ENCODE data around the gene APOB. TPM values are rescaled to one million over a fixed set of nuclear protein-coding genes. Genes with fewer than 3 reads are reported as not detected.

APOB gene
- total RNA-seq, 1 donor from 2014 or later = under 0.01 TPM

DNA sequence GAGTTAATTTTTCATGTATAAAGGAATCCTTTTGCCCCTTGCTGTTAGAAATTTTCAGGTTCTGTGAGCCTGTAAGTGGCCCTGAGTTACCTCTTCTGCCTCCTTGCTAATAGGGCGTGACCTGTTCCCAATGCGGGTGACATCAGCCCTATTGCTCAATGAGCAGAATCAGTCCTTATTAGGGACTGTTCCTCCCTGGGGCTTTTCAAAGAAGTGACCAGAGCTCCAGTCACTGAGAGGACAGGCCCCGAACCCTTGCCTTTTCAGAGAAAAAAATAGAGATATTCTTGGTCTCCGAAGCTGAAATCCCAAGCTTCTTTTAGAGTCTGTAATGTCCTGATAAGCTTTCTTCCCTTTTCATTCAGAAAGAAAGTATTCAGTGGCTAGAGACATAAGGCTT lies 8.2 kb upstream of the APOB start:
- no peaks in the 10 kb centered on the region for H3K27me3 ChIP-seq (ENCODE audit: control insufficient read depth, insufficient read depth, low read length)

DNA sequence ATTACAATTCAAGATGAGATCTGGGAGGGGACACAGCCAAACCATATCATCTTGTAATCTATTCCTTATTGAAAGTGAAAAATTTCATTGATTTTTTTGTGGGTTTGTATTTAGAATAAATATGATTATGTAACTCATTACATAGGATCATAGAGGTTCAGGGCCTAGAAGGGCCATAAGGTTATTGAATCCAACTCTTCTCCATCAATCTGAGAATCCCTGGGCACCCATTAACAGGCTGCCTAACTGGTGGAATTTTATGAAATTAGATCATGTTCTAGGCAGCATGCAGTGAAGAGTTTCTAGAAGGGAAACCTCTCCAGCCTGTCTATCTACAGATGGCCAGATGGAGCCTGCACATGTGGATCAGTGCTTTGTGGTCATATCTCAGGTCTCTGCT lies 6.3 kb upstream of the APOB start:
- TF ChIP-seq, protein P1, sequence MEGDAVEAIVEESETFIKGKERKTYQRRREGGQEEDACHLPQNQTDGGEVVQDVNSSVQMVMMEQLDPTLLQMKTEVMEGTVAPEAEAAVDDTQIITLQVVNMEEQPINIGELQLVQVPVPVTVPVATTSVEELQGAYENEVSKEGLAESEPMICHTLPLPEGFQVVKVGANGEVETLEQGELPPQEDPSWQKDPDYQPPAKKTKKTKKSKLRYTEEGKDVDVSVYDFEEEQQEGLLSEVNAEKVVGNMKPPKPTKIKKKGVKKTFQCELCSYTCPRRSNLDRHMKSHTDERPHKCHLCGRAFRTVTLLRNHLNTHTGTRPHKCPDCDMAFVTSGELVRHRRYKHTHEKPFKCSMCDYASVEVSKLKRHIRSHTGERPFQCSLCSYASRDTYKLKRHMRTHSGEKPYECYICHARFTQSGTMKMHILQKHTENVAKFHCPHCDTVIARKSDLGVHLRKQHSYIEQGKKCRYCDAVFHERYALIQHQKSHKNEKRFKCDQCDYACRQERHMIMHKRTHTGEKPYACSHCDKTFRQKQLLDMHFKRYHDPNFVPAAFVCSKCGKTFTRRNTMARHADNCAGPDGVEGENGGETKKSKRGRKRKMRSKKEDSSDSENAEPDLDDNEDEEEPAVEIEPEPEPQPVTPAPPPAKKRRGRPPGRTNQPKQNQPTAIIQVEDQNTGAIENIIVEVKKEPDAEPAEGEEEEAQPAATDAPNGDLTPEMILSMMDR (IDR thresholded peaks at IDR 0.05; ENCODE audit: insufficient read depth, low read length, severe bottlenecking) = no peak
- Histone ChIP-seq H3K4me3 (ENCODE audit: low read depth, low read length) (no peak overlapping the region), H3K36me3 (ENCODE audit: control insufficient read depth, insufficient read depth, low read length) (no peaks in the 10 kb centered on the region), H3K27me3 (ENCODE audit: control insufficient read depth, insufficient read depth, low read length) (no peaks in the 10 kb centered on the region)
- DNase-seq (ENCODE audit: low read depth) (no peak), FAIRE-seq (no peak)

More for the DNA sequence above, 8.2 kb upstream of the APOB start:
- DNase-seq (ENCODE audit: low read depth) (peak; percentile 6), FAIRE-seq (no peak)
- Histone ChIP-seq H3K4me3 (ENCODE audit: low read depth, low read length) (no peak overlapping the region), H3K36me3 (ENCODE audit: control insufficient read depth, insufficient read depth, low read length) (no peaks in the 10 kb centered on the region)
- TF ChIP-seq, protein P1 (IDR thresholded peaks at IDR 0.05; ENCODE audit: insufficient read depth, low read length, severe bottlenecking) = no peak

DNA sequence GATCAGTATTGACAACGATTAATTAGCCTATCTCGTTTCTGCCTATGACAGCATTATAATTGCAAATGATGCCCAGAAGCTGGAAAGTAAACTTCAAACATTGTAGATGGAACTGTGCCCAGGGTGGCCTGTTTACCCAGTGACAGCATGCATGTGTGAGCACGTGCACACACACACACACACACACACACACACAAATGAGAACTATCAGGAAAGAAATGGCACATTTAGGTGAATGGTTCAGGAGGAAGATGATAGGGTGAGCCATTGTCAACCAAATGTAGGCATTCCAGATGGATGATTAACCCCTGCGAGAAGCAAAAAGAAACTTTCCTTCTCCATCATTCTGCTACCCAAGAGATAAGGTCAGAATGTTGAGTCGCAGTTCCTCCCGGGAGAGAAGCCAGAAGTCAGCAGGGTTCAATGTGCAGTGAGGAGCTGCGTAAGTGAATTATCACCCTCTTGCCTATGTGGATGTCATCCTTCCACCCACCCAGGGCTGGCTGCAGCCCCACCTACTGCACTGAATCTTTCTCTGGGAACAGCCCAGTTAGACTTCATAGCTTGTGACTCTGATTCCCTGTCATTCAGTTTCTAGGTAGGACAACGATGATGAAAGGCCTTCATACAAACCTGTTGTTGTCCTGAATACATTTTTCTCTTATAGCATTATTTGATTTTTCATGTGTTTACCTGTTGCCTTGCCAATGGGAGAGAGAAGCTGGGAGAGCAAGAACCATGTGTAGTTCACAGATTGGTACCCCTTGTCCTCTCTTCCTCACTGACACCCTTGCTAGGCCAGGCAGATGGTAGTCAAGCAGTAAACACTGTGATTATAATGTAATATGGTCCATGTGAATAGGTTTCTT lies 3.5 kb upstream of the APOB start:
- TF ChIP-seq, protein P1 (IDR thresholded peaks at IDR 0.05; ENCODE audit: insufficient read depth, low read length, severe bottlenecking) = no peak
- FAIRE-seq = no peak
- Histone ChIP-seq H3K27me3 (ENCODE audit: control insufficient read depth, insufficient read depth, low read length) (peaks cover 6% of the 10 kb centered on the region), H3K36me3 (ENCODE audit: control insufficient read depth, insufficient read depth, low read length) (no peaks in the 10 kb centered on the region), H3K4me3 (ENCODE audit: low read depth, low read length) (no peak overlapping the region)
- DNase-seq (ENCODE audit: low read depth) = no peak

DNA sequence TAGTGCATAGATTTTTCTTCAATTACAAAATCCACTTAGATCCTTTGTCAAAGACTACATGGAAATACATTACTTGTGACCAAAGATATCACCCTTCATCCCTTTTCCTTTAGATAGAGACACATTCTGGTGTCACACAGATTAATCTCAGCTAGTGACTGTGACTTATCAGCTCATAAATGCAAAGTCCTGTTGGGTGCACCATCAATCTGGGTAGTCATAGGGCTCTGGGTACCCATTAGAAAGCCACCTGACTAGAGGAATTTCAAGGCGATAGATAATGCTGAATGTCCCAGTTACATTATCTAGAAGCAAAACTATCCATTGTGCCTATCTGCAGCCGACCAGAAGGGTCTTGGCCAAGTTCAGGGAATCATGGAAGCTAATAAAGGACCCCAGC lies 2.6 kb upstream of the APOB start:
- TF ChIP-seq, protein P1 (IDR thresholded peaks at IDR 0.05; ENCODE audit: insufficient read depth, low read length, severe bottlenecking) = no peak
- FAIRE-seq = no peak

DNA sequence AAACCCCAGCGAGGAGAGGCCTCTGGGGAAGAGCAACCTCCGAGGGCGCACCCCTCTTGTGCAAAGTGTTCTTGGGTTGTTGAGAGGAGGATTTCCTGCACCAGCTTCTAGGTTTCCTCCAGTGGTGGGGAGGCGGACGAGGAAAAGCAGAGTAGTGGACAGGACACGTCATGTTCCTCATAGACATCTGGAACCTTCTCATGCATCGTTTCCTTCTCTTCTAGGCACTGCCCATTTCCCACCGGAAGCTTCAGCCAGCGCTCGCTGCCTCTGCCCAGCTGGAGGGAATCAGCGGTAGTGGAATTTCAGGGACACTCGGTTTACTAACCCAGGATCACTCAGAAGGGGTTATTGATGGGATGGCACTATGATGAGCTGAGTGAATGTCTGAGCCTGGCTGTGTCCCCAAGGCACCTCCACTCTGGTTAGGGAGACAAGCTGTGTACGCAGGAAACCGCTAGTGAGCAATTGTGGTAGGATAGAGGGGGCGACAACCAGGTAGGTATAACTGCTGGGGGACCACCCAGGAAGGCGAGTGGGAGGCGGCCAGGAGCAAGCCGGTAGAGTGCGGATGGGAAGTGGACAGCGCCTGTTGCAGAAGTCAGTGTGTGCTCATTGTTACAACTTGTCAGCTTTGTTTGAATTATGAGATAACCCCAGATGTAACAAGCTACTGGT lies 960 bp upstream of the APOB start:
- H3K4me3 ChIP-seq (ENCODE audit: low read depth, low read length) = no peak overlapping the region
- TF ChIP-seq, protein P1 (IDR thresholded peaks at IDR 0.05; ENCODE audit: insufficient read depth, low read length, severe bottlenecking) = no peak
- DNase-seq (ENCODE audit: low read depth) (no peak), FAIRE-seq (no peak)
- peaks cover 6% of the 10 kb centered on the region for H3K27me3 ChIP-seq (ENCODE audit: control insufficient read depth, insufficient read depth, low read length)
- no peaks in the 10 kb centered on the region for H3K36me3 ChIP-seq (ENCODE audit: control insufficient read depth, insufficient read depth, low read length)

More for the DNA sequence above, 2.6 kb upstream of the APOB start:
- no peak overlapping the region for H3K4me3 ChIP-seq (ENCODE audit: low read depth, low read length)
- no peaks in the 10 kb centered on the region for H3K36me3 ChIP-seq (ENCODE audit: control insufficient read depth, insufficient read depth, low read length)
- DNase-seq (ENCODE audit: low read depth) = no peak
- H3K27me3 ChIP-seq (ENCODE audit: control insufficient read depth, insufficient read depth, low read length) = peaks cover 6% of the 10 kb centered on the region
